Osteocyte (in vitro differentiated cells): ENCODE measurements around the gene FAM43B. TPM values are rescaled to one million over a fixed set of nuclear protein-coding genes. Genes with fewer than 3 reads are reported as not detected.

Experiments used
- DNase-seq: peaks from one replicate; pipeline ENCODE4 v3.0.0; 2021; ENCODE audit warnings: mixed read lengths; ENCODE audit not compliant: unreplicated experiment; ENCODE audit errors: extremely low spot score
- H3K27ac Mint-ChIP-seq: one replicate; pipeline ENCODE4 v1.8.0; 2021; ENCODE audit warnings: mild to moderate bottlenecking, mixed read lengths; ENCODE audit not compliant: unreplicated experiment
- H3K27me3 Mint-ChIP-seq: one replicate; pipeline ENCODE4 v1.8.0; 2021; ENCODE audit warnings: mixed read lengths; ENCODE audit not compliant: unreplicated experiment
- H3K36me3 Mint-ChIP-seq: one replicate; pipeline ENCODE4 v1.8.0; 2021; ENCODE audit warnings: mixed read lengths; ENCODE audit not compliant: unreplicated experiment
- H3K4me1 Mint-ChIP-seq: one replicate; pipeline ENCODE4 v1.8.0; 2021; ENCODE audit warnings: mixed read lengths; ENCODE audit not compliant: unreplicated experiment
- H3K4me3 Mint-ChIP-seq: one replicate; pipeline ENCODE4 v1.8.0; 2021; ENCODE audit warnings: mild to moderate bottlenecking, moderate library complexity, mixed read lengths; ENCODE audit not compliant: unreplicated experiment
- H3K9me3 Mint-ChIP-seq: one replicate; pipeline ENCODE4 v1.8.0; 2021; ENCODE audit warnings: mixed read lengths; ENCODE audit not compliant: unreplicated experiment
- total RNA-seq: library from RNA; stranded (reverse); gene quantifications from 2 replicates; pipeline ENCODE4 v1.2.1, GENCODE V29; 2021
- TF ChIP-seq, protein P1 (sequence below): fragments of 200-600 bp; sonication (generic); IDR thresholded peaks from 2 replicates; pipeline ENCODE4 v1.5.0; 2021; ENCODE audit warnings: antibody characterized with exemption, mild to moderate bottlenecking, moderate library complexity

FAM43B gene
- total RNA-seq, 1 donor from 2014 or later, result 0.43 TPM

GRCh38 chr1:20596106-20596505, 43.7 kb downstream of the FAM43B start:
- no peak for DNase-seq
- Mint-ChIP-seq H3K27ac (no peak overlapping the region), H3K4me1 (peaks cover 13% of the 10 kb centered on the region), H3K9me3 (peaks cover 3% of the 10 kb centered on the region), H3K36me3 (no peaks in the 10 kb centered on the region), H3K4me3 (no peak overlapping the region), H3K27me3 (peaks cover 5% of the 10 kb centered on the region)
- TF ChIP-seq, protein P1, sequence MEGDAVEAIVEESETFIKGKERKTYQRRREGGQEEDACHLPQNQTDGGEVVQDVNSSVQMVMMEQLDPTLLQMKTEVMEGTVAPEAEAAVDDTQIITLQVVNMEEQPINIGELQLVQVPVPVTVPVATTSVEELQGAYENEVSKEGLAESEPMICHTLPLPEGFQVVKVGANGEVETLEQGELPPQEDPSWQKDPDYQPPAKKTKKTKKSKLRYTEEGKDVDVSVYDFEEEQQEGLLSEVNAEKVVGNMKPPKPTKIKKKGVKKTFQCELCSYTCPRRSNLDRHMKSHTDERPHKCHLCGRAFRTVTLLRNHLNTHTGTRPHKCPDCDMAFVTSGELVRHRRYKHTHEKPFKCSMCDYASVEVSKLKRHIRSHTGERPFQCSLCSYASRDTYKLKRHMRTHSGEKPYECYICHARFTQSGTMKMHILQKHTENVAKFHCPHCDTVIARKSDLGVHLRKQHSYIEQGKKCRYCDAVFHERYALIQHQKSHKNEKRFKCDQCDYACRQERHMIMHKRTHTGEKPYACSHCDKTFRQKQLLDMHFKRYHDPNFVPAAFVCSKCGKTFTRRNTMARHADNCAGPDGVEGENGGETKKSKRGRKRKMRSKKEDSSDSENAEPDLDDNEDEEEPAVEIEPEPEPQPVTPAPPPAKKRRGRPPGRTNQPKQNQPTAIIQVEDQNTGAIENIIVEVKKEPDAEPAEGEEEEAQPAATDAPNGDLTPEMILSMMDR, result no peak

DNA sequence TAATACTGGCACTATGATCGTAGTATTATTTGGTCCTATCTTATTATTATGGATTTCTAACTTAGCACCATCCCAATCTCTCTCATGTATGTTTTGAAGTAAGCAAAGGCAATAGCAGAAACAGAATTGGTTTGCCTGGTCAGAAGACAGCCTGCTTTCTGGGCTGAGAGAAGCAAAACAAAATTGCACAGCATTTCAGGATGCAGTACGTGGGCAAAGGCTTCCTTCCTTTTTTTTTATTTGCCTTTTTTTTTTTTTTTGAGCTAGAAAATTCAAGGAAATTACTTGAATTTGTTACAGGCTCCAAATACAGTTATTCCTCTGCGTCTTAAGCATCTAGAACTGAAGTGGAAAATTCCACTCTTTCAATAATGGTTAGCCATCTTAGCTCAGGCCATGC, 45.3 kb downstream of the FAM43B start:
- Mint-ChIP-seq H3K36me3 (no peaks in the 10 kb centered on the region), H3K4me3 (no peak overlapping the region), H3K4me1 (peaks cover 24% of the 10 kb centered on the region), H3K9me3 (peaks cover 7% of the 10 kb centered on the region), H3K27me3 (peaks cover 2% of the 10 kb centered on the region), H3K27ac (no peak overlapping the region)
- no peak for DNase-seq
- TF ChIP-seq, protein P1, result no peak

- Mint-ChIP-seq H3K4me3 (no peak overlapping the region), H3K27ac (no peak overlapping the region), H3K4me1 (peaks cover 25% of the 10 kb centered on the region), H3K27me3 (no peaks in the 10 kb centered on the region), H3K9me3 (peaks cover 10% of the 10 kb centered on the region), H3K36me3 (no peaks in the 10 kb centered on the region)
- TF ChIP-seq, protein P1, result no peak
- no peak for DNase-seq
Observed at GRCh38 chr1:20600156-20600555, 47.8 kb downstream of the FAM43B start.

DNA sequence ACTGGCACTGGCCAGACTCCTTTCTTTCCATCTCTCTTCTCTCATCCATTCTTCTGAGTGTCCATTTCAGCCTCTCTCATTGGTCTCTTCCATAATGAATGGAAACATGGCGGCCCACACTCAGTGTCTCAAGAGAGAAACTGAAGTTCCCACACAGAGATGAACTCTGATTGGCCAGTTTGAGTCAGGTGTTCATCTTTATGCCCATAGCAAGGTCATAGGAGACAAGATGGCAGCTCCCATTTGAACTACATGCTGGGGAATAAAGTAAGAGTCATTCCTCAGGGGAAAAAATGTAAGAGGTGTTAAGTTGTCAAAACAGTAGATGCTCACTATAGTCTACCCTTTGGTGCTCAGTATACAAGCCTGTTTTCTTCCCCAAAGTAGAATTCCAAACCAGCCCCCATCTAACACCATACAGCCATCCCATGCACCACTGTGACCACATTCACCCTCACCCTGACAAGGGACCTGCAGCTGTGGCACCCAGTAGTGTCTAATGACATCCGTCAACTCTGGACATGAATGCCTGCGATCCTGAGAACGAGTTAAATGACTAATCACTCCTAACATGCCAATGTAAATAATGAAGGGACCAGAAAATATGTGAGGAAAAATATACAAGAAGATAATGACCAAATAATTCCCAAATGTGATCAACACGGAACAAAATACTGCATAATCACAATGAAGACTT, 48.9 kb downstream of the FAM43B start:
- Mint-ChIP-seq H3K36me3 (no peaks in the 10 kb centered on the region), H3K27me3 (no peaks in the 10 kb centered on the region), H3K9me3 (peaks cover 10% of the 10 kb centered on the region), H3K27ac (peak overlapping the region; percentile 40), H3K4me3 (no peak overlapping the region), H3K4me1 (peaks cover 22% of the 10 kb centered on the region)
- DNase-seq, result no peak
- TF ChIP-seq, protein P1, result no peak

DNA sequence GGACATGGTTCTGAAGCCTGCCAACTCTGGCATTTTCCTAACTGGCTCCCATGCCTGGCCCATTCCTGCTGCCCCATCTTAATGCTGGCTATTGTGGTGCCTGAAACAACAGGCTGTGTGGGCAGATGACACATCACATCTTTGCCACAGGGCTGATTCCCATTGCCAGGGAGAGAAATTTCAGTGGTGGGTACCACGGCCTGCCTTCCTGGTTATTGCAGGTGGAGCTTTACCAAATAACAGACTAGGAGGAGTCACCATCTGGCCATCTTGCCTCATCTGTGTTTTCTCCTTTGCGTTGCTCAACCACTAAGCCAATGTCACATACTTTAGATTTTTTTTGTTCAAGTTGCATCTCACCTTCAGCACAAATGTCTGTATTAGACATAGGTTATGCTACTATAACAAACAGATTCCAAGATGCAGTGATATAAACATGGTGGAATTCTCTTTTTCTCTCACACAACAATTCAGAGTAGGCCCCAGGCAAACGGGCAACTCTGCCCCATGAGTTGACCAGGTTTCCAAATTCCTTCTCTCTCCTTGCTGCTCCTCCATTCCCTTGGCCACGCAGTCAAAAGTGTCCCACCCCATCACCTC, 50.6 kb downstream of the FAM43B start:
- H3K4me1 Mint-ChIP-seq, result peaks cover 22% of the 10 kb centered on the region
- H3K27me3 Mint-ChIP-seq, result no peaks in the 10 kb centered on the region
- peaks cover 10% of the 10 kb centered on the region for H3K9me3 Mint-ChIP-seq
- TF ChIP-seq, protein P1, result no peak
- no peak overlapping the region for H3K4me3 Mint-ChIP-seq
- no peak overlapping the region for H3K27ac Mint-ChIP-seq
- no peaks in the 10 kb centered on the region for H3K36me3 Mint-ChIP-seq
- DNase-seq, result no peak
